ENCODE data around the gene AKAP10. TPM values are rescaled to one million over a fixed set of nuclear protein-coding genes. Genes with fewer than 3 reads are reported as not detected.

The AKAP10 gene
- total RNA-seq, 1 donor from 2014 or later, result 27.8 TPM

DNA sequence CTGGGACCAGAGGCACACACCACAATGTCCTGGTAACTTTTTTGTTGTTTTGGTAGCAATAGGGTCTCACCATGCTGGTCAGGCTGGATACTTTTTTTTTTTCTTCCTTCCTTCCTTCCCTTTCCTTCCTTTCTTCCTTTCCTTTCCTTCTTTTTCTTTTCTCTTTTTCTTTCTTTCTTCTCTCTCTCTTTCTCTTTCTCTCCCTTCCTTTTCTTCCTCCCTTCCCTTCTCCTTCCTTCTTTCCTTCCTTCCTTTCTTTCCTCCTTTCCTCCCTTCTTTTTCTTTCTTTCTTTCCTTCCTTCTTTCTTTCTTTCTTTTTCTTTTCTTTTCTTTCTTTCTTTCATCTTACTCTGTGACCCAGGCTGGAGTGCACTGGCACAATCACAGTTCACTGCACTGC is 91.5 kb downstream of the AKAP10 start:
- Histone ChIP-seq H3K27ac (ENCODE audit: low read depth, low read length) (no peak overlapping the region), H4K20me1 (ENCODE audit: insufficient read depth, low read length) (no peaks in the 10 kb centered on the region), H3K36me3 (ENCODE audit: insufficient read depth, low read length) (no peaks in the 10 kb centered on the region), H3K9me3 (ENCODE audit: insufficient read depth, low read depth, low read length) (no peaks in the 10 kb centered on the region), H3K9ac (ENCODE audit: low read length) (no peak overlapping the region), H3K4me3 (ENCODE audit: insufficient read depth, low read depth, low read length) (no peak overlapping the region), H3K79me2 (ENCODE audit: insufficient read depth, low read length) (no peaks in the 10 kb centered on the region), H3K4me2 (ENCODE audit: low read length) (no peak overlapping the region), H2AFZ (ENCODE audit: low read depth, low read length) (no peak overlapping the region), H3K4me1 (ENCODE audit: insufficient read depth, low read length) (no peaks in the 10 kb centered on the region), H3K27me3 (ENCODE audit: insufficient read depth, low read length) (peaks cover 2% of the 10 kb centered on the region)
- TF ChIP-seq EZH2 (IDR thresholded peaks at IDR 0.05; ENCODE audit: insufficient read depth, low read length), result no peak
- TF ChIP-seq, protein P1, sequence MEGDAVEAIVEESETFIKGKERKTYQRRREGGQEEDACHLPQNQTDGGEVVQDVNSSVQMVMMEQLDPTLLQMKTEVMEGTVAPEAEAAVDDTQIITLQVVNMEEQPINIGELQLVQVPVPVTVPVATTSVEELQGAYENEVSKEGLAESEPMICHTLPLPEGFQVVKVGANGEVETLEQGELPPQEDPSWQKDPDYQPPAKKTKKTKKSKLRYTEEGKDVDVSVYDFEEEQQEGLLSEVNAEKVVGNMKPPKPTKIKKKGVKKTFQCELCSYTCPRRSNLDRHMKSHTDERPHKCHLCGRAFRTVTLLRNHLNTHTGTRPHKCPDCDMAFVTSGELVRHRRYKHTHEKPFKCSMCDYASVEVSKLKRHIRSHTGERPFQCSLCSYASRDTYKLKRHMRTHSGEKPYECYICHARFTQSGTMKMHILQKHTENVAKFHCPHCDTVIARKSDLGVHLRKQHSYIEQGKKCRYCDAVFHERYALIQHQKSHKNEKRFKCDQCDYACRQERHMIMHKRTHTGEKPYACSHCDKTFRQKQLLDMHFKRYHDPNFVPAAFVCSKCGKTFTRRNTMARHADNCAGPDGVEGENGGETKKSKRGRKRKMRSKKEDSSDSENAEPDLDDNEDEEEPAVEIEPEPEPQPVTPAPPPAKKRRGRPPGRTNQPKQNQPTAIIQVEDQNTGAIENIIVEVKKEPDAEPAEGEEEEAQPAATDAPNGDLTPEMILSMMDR (IDR thresholded peaks at IDR 0.05; ENCODE audit: insufficient read depth, low read depth, low read length), result no peak
- no peak overlapping the region for H3K27ac Mint-ChIP-seq (ENCODE audit: unreplicated experiment)
- no peak for FAIRE-seq
- H3K36me3 Mint-ChIP-seq (ENCODE audit: low read depth, unreplicated experiment), result no peaks in the 10 kb centered on the region
- no peak overlapping the region for H3K4me3 Mint-ChIP-seq (ENCODE audit: unreplicated experiment)
- no peaks in the 10 kb centered on the region for H3K9me3 Mint-ChIP-seq (ENCODE audit: unreplicated experiment)
- DNase-seq (ENCODE audit: low read depth), result no peak
- H3K27me3 Mint-ChIP-seq (ENCODE audit: low read depth, unreplicated experiment), result no peaks in the 10 kb centered on the region
- no peaks in the 10 kb centered on the region for H3K4me1 Mint-ChIP-seq (ENCODE audit: low read depth, unreplicated experiment)

DNA sequence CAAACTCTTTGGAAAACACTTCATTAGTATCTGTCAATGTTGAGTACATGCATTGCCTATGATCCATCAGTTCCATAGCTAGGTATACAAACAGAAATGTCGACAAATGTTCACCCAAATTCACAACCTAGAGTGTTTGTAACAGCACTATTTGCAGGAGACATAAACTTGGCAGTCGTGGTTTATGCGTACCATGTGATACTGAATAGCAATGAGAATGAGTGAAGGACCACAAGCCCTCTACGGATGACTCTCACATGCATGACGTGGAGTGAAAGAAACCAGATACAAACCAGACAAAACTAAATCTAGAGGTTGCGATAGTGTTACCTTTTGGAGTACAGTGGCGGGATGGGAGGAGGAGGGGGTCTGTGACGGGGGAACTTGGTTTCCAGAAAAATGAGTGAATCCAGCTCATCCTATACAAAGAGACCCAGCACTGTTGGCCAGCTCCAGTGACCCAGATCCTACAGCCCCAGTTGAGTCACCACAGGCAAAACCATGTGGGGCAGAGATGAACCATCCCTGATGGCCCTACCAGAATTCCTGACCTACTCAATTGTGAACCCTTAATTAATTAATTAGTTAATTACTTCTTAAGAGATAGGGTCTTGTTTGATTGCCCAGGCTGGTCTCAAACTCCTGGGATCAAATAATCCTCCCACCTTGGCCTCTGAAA is 94.0 kb downstream of the AKAP10 start:
- Mint-ChIP-seq H3K36me3 (ENCODE audit: low read depth, unreplicated experiment) (no peaks in the 10 kb centered on the region), H3K4me3 (ENCODE audit: unreplicated experiment) (no peak overlapping the region), H3K4me1 (ENCODE audit: low read depth, unreplicated experiment) (no peaks in the 10 kb centered on the region), H3K27me3 (ENCODE audit: low read depth, unreplicated experiment) (no peaks in the 10 kb centered on the region), H3K9me3 (ENCODE audit: unreplicated experiment) (no peaks in the 10 kb centered on the region), H3K27ac (ENCODE audit: unreplicated experiment) (no peak overlapping the region)
- Histone ChIP-seq H3K79me2 (ENCODE audit: insufficient read depth, low read length) (no peaks in the 10 kb centered on the region), H3K9ac (ENCODE audit: low read length) (no peak overlapping the region), H3K9me3 (ENCODE audit: insufficient read depth, low read depth, low read length) (no peaks in the 10 kb centered on the region), H3K4me2 (ENCODE audit: low read length) (no peak overlapping the region), H4K20me1 (ENCODE audit: insufficient read depth, low read length) (no peaks in the 10 kb centered on the region), H3K4me3 (ENCODE audit: insufficient read depth, low read depth, low read length) (no peak overlapping the region), H3K27ac (ENCODE audit: low read depth, low read length) (no peak overlapping the region), H3K36me3 (ENCODE audit: insufficient read depth, low read length) (no peaks in the 10 kb centered on the region), H2AFZ (ENCODE audit: low read depth, low read length) (no peak overlapping the region), H3K27me3 (ENCODE audit: insufficient read depth, low read length) (peaks cover 2% of the 10 kb centered on the region), H3K4me1 (ENCODE audit: insufficient read depth, low read length) (no peaks in the 10 kb centered on the region)
- DNase-seq (ENCODE audit: low read depth), result no peak
- FAIRE-seq, result no peak
- TF ChIP-seq EZH2 (IDR thresholded peaks at IDR 0.05; ENCODE audit: insufficient read depth, low read length), result no peak
- TF ChIP-seq, protein P1 (IDR thresholded peaks at IDR 0.05; ENCODE audit: insufficient read depth, low read depth, low read length), result no peak

DNA sequence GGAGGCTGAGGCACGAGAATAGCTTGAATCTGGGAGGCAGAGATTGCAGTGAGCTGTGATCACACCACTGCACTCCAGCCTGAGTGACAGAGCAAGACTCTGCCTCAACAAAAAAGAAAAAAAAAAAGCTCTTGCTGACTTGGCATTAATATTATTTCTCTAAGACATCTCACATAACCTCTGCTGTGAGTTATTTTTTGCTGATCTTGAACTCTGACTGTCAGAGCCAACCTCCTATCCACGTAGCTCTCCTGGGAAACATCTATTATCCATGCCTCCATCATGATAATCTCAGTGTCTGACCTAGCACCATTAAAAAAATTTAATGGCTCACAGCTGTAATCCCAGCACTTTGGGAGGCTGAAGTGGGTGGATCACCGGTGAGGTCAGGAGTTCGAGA is 97.2 kb downstream of the AKAP10 start:
- H3K9me3 Mint-ChIP-seq (ENCODE audit: unreplicated experiment), result no peaks in the 10 kb centered on the region

More for the DNA sequence above, 97.2 kb downstream of the AKAP10 start:
- H3K4me1 Mint-ChIP-seq (ENCODE audit: low read depth, unreplicated experiment), result no peaks in the 10 kb centered on the region
- no peaks in the 10 kb centered on the region for H3K36me3 Mint-ChIP-seq (ENCODE audit: low read depth, unreplicated experiment)
- no peak overlapping the region for H2AFZ ChIP-seq (ENCODE audit: low read depth, low read length)
- no peak overlapping the region for H3K4me2 ChIP-seq (ENCODE audit: low read length)
- peaks cover 2% of the 10 kb centered on the region for H3K27me3 ChIP-seq (ENCODE audit: insufficient read depth, low read length)
- H3K27ac Mint-ChIP-seq (ENCODE audit: unreplicated experiment), result no peak overlapping the region
- FAIRE-seq (no peak), DNase-seq (ENCODE audit: low read depth) (no peak)
- no peaks in the 10 kb centered on the region for H3K9me3 ChIP-seq (ENCODE audit: insufficient read depth, low read depth, low read length)
- no peaks in the 10 kb centered on the region for H3K79me2 ChIP-seq (ENCODE audit: insufficient read depth, low read length)
- H3K9ac ChIP-seq (ENCODE audit: low read length), result no peak overlapping the region
- H3K4me3 ChIP-seq (ENCODE audit: insufficient read depth, low read depth, low read length), result no peak overlapping the region
- H3K4me3 Mint-ChIP-seq (ENCODE audit: unreplicated experiment), result no peak overlapping the region
- H3K36me3 ChIP-seq (ENCODE audit: insufficient read depth, low read length), result no peaks in the 10 kb centered on the region
- no peaks in the 10 kb centered on the region for H4K20me1 ChIP-seq (ENCODE audit: insufficient read depth, low read length)
- H3K27me3 Mint-ChIP-seq (ENCODE audit: low read depth, unreplicated experiment), result peaks cover 3% of the 10 kb centered on the region
- H3K27ac ChIP-seq (ENCODE audit: low read depth, low read length), result no peak overlapping the region
- no peaks in the 10 kb centered on the region for H3K4me1 ChIP-seq (ENCODE audit: insufficient read depth, low read length)
- TF ChIP-seq, protein P1 (IDR thresholded peaks at IDR 0.05; ENCODE audit: insufficient read depth, low read depth, low read length), result no peak
- TF ChIP-seq EZH2 (IDR thresholded peaks at IDR 0.05; ENCODE audit: insufficient read depth, low read length), result no peak
